Endothelial cell of umbilical vein (primary cell): ENCODE results near the gene FHIP2A.

Experiments
- CTCF ChIP-seq, 2 donors: IDR thresholded peaks; 1 replicate in 1 of 2; 2 replicates in 1 of 2; pipeline ENCODE4 v1.5.1; 2011; ENCODE audit warnings: low read length in 2 of 2, mild to moderate bottlenecking in 2 of 2, moderate library complexity in 2 of 2, control low read depth in 1 of 2, inconsistent platforms in 1 of 2, low read depth in 1 of 2; ENCODE audit not compliant: insufficient read depth in 1 of 2; ENCODE audit errors: extremely low read depth in 1 of 2
- MAX ChIP-seq: IDR thresholded peaks from 2 replicates; pipeline ENCODE4 v1.6.1; 2011; ENCODE audit not compliant: insufficient read depth, insufficient read length

- TF ChIP-seq MAX (no peak), CTCF (IDR thresholded peaks at IDR 0.05; ENCODE audit: extremely low read depth in 1 of 2, insufficient read depth in 1 of 2, low read depth in 1 of 2, low read length in 2 of 2) (no peak)
These were observed 5.3 kb upstream of the FHIP2A start for GRCh38 chr10:114816308-114816707.
